SU-DHL-6 (cell line): ENCODE data around the gene SEC22A.

Experiments used
- CTCF ChIP-seq: fragments of 200-600 bp; sonication (generic); IDR thresholded peaks from one replicate; pipeline ENCODE4 v1.5.1; 2017; ENCODE audit warnings: antibody characterized with exemption, mild to moderate bottlenecking, low read length, moderate library complexity; ENCODE audit not compliant: insufficient read depth, poor library complexity, severe bottlenecking
- EZH2phosphoT487 ChIP-seq: fragments of 200-600 bp; sonication (generic), shearing (Covaris generic); conservative IDR thresholded peaks from 2 replicates; pipeline ENCODE4 v1.6.1; 2018; ENCODE audit warnings: mild to moderate bottlenecking, antibody characterized with exemption, low read length, moderate library complexity, mixed read lengths

- TF ChIP-seq CTCF (no peak), EZH2phosphoT487 (no peak)
Observed at GRCh38 chr3:123262226-123262625, 60.5 kb downstream of the SEC22A start.
